ENCODE data around the gene PNPLA2. TPM values are rescaled to one million over a fixed set of nuclear protein-coding genes. Genes with fewer than 3 reads are reported as not detected.

The PNPLA2 gene
- total RNA-seq, 1 experiment from 2014 or later = 93.6 TPM

DNA sequence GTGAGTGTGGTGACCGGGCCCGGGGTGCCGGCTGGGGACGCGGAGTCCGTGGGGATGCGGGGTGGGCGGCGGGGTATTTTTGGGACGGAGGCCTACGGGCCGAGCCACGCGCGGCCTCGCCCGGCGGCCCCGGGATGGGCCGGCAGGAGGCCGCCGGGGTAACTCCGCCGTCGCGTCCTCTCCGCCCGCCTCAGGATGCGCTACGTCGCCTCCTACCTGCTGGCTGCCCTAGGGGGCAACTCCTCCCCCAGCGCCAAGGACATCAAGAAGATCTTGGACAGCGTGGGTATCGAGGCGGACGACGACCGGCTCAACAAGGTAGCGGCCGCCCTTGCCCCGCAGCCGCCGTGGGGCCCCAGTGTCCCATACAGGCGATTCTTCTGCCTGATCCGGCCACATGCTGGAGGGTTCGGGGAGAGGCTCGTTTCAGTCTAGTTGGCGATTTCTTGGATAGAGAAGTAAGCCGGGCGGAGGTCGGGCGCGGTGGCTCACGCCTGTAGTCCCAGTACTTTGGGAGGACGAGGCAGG, 8.6 kb upstream of the PNPLA2 start:
- no peaks in the 10 kb centered on the region for H3K27me3 ChIP-seq (replicated peaks; ENCODE audit: control insufficient read depth, insufficient read depth, low read length)
- H3K4me3 Mint-ChIP-seq (ENCODE audit: unreplicated experiment) = peak overlapping the region; percentile 98
- TF ChIP-seq, protein P1, sequence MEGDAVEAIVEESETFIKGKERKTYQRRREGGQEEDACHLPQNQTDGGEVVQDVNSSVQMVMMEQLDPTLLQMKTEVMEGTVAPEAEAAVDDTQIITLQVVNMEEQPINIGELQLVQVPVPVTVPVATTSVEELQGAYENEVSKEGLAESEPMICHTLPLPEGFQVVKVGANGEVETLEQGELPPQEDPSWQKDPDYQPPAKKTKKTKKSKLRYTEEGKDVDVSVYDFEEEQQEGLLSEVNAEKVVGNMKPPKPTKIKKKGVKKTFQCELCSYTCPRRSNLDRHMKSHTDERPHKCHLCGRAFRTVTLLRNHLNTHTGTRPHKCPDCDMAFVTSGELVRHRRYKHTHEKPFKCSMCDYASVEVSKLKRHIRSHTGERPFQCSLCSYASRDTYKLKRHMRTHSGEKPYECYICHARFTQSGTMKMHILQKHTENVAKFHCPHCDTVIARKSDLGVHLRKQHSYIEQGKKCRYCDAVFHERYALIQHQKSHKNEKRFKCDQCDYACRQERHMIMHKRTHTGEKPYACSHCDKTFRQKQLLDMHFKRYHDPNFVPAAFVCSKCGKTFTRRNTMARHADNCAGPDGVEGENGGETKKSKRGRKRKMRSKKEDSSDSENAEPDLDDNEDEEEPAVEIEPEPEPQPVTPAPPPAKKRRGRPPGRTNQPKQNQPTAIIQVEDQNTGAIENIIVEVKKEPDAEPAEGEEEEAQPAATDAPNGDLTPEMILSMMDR (IDR thresholded peaks at IDR 0.05; ENCODE audit: insufficient read depth in 1 of 2, low read depth in 1 of 2, low read length in 1 of 2, severe bottlenecking in 1 of 2, unreplicated experiment in 1 of 2) = no peak
- DNase-seq = peak in 1 of 2 experiments; percentile 48
- H3K9me3 ChIP-seq = no peaks in the 10 kb centered on the region
- H3K36me3 ChIP-seq (ENCODE audit: control insufficient read depth, insufficient read depth, low read length) = peaks cover 14% of the 10 kb centered on the region
- no peaks in the 10 kb centered on the region for H3K4me1 Mint-ChIP-seq (ENCODE audit: low read depth, unreplicated experiment)
- CTCF ChIA-PET = no interaction called here
- POLR2A ChIA-PET = interaction anchor here (0.6 to 1.6 kb wide), 10 partner anchors 9 to 117 kb away, joined by 3 to 35 read pairs (median 4); partner anchors contain the start of genes CRACR2B, DEAF1, PNPLA2 and TSPAN4
- no peaks in the 10 kb centered on the region for H3K27me3 Mint-ChIP-seq (ENCODE audit: insufficient read depth, unreplicated experiment)
- intact Hi-C loops (cut with micrococcal nuclease; ENCODE audit: unreplicated experiment) = no loop called here
- no peaks in the 10 kb centered on the region for H3K9me3 Mint-ChIP-seq (ENCODE audit: unreplicated experiment)
- peak overlapping the region; percentile 98 for H3K4me3 ChIP-seq (ENCODE audit: low read depth, low read length)
- H3K27ac Mint-ChIP-seq (ENCODE audit: unreplicated experiment) = peak overlapping the region; percentile 99
- peaks cover 8% of the 10 kb centered on the region; the same call in 1 of the 2 replicates for H3K4me1 ChIP-seq
- peaks cover 67% of the 10 kb centered on the region for H3K36me3 Mint-ChIP-seq (ENCODE audit: insufficient read depth, unreplicated experiment)
- TSS peak; percentile 71 for BruUV-seq (replicated peaks)

DNA sequence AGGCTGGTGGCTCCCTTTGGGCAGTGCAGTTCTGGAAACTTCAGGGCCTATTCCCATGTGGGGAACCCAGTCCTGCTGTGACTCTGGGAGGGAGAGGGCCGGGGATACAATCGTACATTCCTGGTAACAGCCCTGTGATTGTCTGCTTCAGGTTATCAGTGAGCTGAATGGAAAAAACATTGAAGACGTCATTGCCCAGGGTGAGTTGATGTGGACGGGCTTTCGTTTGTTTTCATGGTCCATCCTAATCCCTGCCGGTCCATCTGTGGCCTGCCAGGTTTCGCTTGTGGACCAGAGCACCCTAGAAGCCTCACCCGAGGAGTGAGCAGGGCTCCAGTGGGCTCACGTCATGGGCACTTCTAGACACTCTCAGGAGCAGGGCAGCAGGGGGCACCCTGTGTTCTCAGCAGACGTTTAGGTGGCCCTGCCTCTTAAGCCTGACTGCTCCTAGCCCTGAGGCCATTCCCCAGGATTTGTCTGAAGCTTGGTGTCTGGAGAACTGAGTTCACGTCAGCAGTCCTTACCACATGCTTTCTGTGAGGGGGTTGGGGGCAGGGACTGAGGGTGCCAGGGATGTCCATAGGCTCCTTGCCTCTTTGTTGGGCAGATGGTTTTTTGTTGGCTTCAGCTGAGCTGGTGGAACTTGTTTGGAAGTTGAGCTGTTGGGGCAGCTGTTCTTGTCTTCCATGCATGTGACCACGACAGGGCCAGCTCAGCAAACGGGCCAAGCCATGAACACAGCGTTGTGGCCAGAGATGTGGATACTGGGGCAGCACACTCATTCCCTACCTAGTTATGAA, 7.1 kb upstream of the PNPLA2 start:
- POLR2A ChIA-PET = no interaction called here
- no peaks in the 10 kb centered on the region for H3K9me3 ChIP-seq
- Mint-ChIP-seq H3K9me3 (ENCODE audit: unreplicated experiment) (no peaks in the 10 kb centered on the region), H3K27me3 (ENCODE audit: insufficient read depth, unreplicated experiment) (no peaks in the 10 kb centered on the region), H3K36me3 (ENCODE audit: insufficient read depth, unreplicated experiment) (peaks cover 75% of the 10 kb centered on the region), H3K4me1 (ENCODE audit: low read depth, unreplicated experiment) (no peaks in the 10 kb centered on the region), H3K4me3 (ENCODE audit: unreplicated experiment) (peak overlapping the region; percentile 98), H3K27ac (ENCODE audit: unreplicated experiment) (peak overlapping the region; percentile 99)
- intact Hi-C loops (cut with micrococcal nuclease; ENCODE audit: unreplicated experiment) = no loop called here
- no peak for DNase-seq
- H3K4me3 ChIP-seq (ENCODE audit: low read depth, low read length) = peak overlapping the region; percentile 98; the same call in 1 of the 2 replicates
- H3K27me3 ChIP-seq (replicated peaks; ENCODE audit: control insufficient read depth, insufficient read depth, low read length) = no peaks in the 10 kb centered on the region
- CTCF ChIA-PET = interaction anchor here (0.6 kb wide), 1 partner anchor 12 kb away, joined by 4 read pairs; no protein-coding TSS in a partner anchor
- BruUV-seq (replicated peaks) = no TSS peak
- TF ChIP-seq, protein P1 (IDR thresholded peaks at IDR 0.05; ENCODE audit: insufficient read depth in 1 of 2, low read depth in 1 of 2, low read length in 1 of 2, severe bottlenecking in 1 of 2, unreplicated experiment in 1 of 2) = no peak
- peaks cover 4% of the 10 kb centered on the region; the same call in 1 of the 2 replicates for H3K4me1 ChIP-seq
- peaks cover 14% of the 10 kb centered on the region for H3K36me3 ChIP-seq (ENCODE audit: control insufficient read depth, insufficient read depth, low read length)

DNA sequence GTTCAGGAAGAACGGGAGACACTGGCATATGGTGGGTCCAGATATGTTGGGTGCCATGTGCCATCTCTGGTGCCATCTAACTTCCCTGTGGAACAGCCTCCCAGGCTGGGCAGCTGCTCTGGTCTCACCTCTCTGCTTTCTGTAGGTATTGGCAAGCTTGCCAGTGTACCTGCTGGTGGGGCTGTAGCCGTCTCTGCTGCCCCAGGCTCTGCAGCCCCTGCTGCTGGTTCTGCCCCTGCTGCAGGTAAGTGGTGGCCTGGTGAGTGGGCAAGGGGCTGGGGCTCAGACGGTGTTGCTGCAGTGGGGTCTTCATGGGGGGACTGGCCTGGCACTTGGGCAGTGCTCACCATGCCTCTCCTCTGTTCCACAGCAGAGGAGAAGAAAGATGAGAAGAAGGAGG, 6.3 kb upstream of the PNPLA2 start:
- POLR2A ChIA-PET = no interaction called here
- Mint-ChIP-seq H3K27me3 (ENCODE audit: insufficient read depth, unreplicated experiment) (no peaks in the 10 kb centered on the region), H3K4me3 (ENCODE audit: unreplicated experiment) (no peak overlapping the region), H3K4me1 (ENCODE audit: low read depth, unreplicated experiment) (no peaks in the 10 kb centered on the region), H3K9me3 (ENCODE audit: unreplicated experiment) (no peaks in the 10 kb centered on the region), H3K27ac (ENCODE audit: unreplicated experiment) (peak overlapping the region; percentile 99), H3K36me3 (ENCODE audit: insufficient read depth, unreplicated experiment) (peaks cover 76% of the 10 kb centered on the region)
- intact Hi-C loops (cut with micrococcal nuclease; ENCODE audit: unreplicated experiment) = no loop called here
- H3K4me3 ChIP-seq (ENCODE audit: low read depth, low read length) = no peak overlapping the region
- no TSS peak for BruUV-seq (replicated peaks)
- H3K36me3 ChIP-seq (ENCODE audit: control insufficient read depth, insufficient read depth, low read length) = peaks cover 14% of the 10 kb centered on the region
- no peaks in the 10 kb centered on the region for H3K9me3 ChIP-seq
- CTCF ChIA-PET = interaction anchor here (0.6 kb wide), 1 partner anchor 11 kb away, joined by 4 read pairs; no protein-coding TSS in a partner anchor
- TF ChIP-seq, protein P1 (IDR thresholded peaks at IDR 0.05; ENCODE audit: insufficient read depth in 1 of 2, low read depth in 1 of 2, low read length in 1 of 2, severe bottlenecking in 1 of 2, unreplicated experiment in 1 of 2) = no peak
- no peaks in the 10 kb centered on the region for H3K27me3 ChIP-seq (replicated peaks; ENCODE audit: control insufficient read depth, insufficient read depth, low read length)
- H3K4me1 ChIP-seq = peaks cover 4% of the 10 kb centered on the region; the same call in 1 of the 2 replicates
- no peak for DNase-seq
